AG04449 (cell line): Measurements from ENCODE around the gene ATG9A.
"Not testable (repeated sequence)": the region's sequence is repeated elsewhere in the genome, so short reads cannot be mapped to it uniquely, and the experiment has no call there.

Source experiments
- CTCF ChIA-PET: fragments of 350-600 bp; formaldehyde crosslinking; extraction: SDS; loops from one replicate; lab custom pipeline; 2021; ENCODE audit warnings: antibody characterized with exemption; lab: Yijun Ruan, JAX
- POLR2A ChIA-PET: fragments of 400-600, 350-600 bp; formaldehyde crosslinking; extraction: SDS; loops from one replicate; lab custom pipeline; 2020; ENCODE audit warnings: antibody characterized with exemption, inconsistent platforms; lab: Yijun Ruan, JAX
- DNase-seq: peaks from one replicate; pipeline ENCODE4 v3.0.0-alpha.2; 2010; ENCODE audit warnings: low read depth, low spot score
- H3K4me3 ChIP-seq: 2 replicates; pipeline ENCODE4 v1.5.1; 2011; ENCODE audit warnings: low read depth, mild to moderate bottlenecking, control low read depth, low read length
- CTCF ChIP-seq: IDR thresholded peaks from one replicate; pipeline ENCODE4 v1.5.1; 2011; ENCODE audit warnings: mild to moderate bottlenecking, moderate library complexity, low read length, control low read depth, inconsistent platforms; ENCODE audit not compliant: insufficient read depth; ENCODE audit errors: missing control alignments

The ATG9A gene

DNA sequence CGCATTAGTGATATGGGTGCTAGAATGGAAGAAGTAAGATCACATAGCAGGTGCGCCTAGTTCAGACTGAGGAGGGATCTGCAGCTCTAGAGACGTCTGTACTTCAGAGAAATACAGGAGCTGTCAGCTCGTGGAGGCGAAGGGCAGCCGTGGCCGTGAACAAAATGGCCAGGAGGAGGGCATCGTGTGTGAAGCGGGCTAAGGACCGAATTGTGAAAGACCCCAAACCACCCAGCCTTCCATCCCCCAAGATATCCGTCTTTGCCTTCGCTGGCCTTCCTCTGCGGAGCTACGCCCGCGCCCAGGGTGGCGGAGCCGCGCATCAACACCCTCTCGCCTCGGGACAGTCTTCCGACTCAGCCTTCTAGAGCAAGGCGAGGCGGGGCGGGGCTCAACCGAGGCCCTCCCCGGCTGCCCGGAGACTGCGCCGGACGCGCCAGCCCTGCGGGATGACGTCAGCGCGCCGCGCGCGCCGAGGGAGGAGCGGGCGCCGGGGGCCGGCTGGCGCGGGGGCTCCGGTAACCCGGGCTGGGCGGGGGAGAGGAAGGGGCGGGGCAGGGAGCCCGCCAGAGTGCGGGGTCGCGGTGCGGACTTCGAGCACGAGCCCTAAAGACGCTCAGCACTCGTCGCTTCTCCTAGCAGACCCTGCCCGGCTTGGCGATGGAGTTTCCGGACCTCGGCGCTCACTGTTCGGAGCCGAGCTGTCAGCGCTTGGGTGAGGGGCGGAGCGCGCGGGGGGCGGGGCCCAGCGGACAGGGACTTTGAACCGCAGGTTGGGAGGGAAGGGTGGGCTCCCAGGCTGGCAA is 22.9 kb downstream of the ATG9A start, which contains the start of gene ZFAND2B:
TSS of gene ZFAND2B (plus strand) at position 455 of the 806 bp plus-strand sequence. CDS start at position 661, 206 bp downstream.
- CTCF ChIA-PET: interaction anchor here (0.7 to 4.2 kb wide), 14 partner anchors 10 to 324 kb away, joined by 3 to 26 read pairs (median 4); partner anchors contain the start of genes ANKZF1, ATG9A and CNPPD1
- peak within 1 kb of the TSS; percentile 86 for H3K4me3 ChIP-seq
- DNase-seq: no peak
- POLR2A ChIA-PET: interaction anchor here (0.5 to 2.9 kb wide), 11 partner anchors 11 to 72 kb away, joined by 3 to 27 read pairs (median 4); partner anchors contain the start of genes ABCB6, ANKZF1, ATG9A and CNPPD1
- TF ChIP-seq CTCF: no peak

- ChIA-PET CTCF (interaction anchor here (0.7 to 4.2 kb wide), 14 partner anchors 9 to 324 kb away, joined by 3 to 26 read pairs (median 4); partner anchors contain the start of genes ANKZF1, ATG9A and CNPPD1), POLR2A (interaction anchor here (0.7 to 2.9 kb wide), 7 partner anchors 11 to 44 kb away, joined by 3 to 27 read pairs (median 6); partner anchors contain the start of genes ABCB6, ANKZF1, ATG9A and CNPPD1)
- DNase-seq: no peak
- peak overlapping the region; percentile 79 for H3K4me3 ChIP-seq
- TF ChIP-seq CTCF: no peak
These were observed 23.5 kb downstream of the ATG9A start for GRCh38 chr2:219205981-219206327.

DNA sequence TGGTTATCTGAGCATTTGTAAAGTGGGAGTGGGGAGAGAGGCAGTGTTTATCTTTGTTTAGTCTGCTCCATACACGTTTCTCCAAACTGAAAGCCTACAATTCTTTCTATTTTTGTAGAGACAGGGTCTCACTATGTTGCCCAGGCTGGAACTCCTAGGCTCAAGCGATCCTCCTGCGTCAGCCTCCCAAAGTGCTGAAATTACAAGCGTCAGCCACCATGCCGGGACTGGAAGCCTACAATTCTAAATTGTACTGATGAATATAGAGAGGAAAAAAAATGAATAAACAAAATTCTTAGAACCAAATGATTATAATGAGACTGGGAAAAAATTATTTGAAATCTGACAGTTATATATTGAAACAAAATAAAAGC is 24.3 kb downstream of the ATG9A start:
- DNase-seq: no peak
- CTCF ChIA-PET: interaction anchor here (1.5 to 2.3 kb wide), 4 partner anchors 9 to 325 kb away, joined by 4 to 11 read pairs (median 5); no protein-coding TSS in a partner anchor
- POLR2A ChIA-PET: interaction anchor here (2.0 kb wide), 1 partner anchor 29 kb away, joined by 10 read pairs; the partner anchor contains the start of gene CNPPD1
- no peak for TF ChIP-seq CTCF
- H3K4me3 ChIP-seq: no peak overlapping the region

GRCh38 chr2:219204425-219205164 is 24.8 kb downstream of the ATG9A start:
- no peak overlapping the region for H3K4me3 ChIP-seq
- ChIA-PET CTCF (interaction anchor here (0.6 to 2.5 kb wide), 5 partner anchors 29 to 133 kb away, joined by 3 to 13 read pairs (median 4); no protein-coding TSS in a partner anchor), POLR2A (no interaction called here)
- DNase-seq: no peak
- no peak for TF ChIP-seq CTCF

GRCh38 chr2:219201331-219201730 is 28.1 kb downstream of the ATG9A start:
- not testable (repeated sequence) for DNase-seq, H3K4me3 ChIP-seq
- CTCF ChIA-PET: interaction anchor here (1.4 kb wide), 1 partner anchor 93 kb away, joined by 4 read pairs; no protein-coding TSS in a partner anchor
- POLR2A ChIA-PET: interaction anchor here (1.2 kb wide), 1 partner anchor 26 kb away, joined by 3 read pairs; no protein-coding TSS in a partner anchor

GRCh38 chr2:219200502-219201326 is 28.7 kb downstream of the ATG9A start:
- not testable (repeated sequence) for DNase-seq, H3K4me3 ChIP-seq
- POLR2A ChIA-PET: interaction anchor here (1.2 kb wide), 1 partner anchor 25 kb away, joined by 3 read pairs; no protein-coding TSS in a partner anchor
- CTCF ChIA-PET: interaction anchor here (1.0 to 1.4 kb wide), 3 partner anchors 21 to 94 kb away, joined by 3 to 4 read pairs (median 3); no protein-coding TSS in a partner anchor
